HepG2 (cell line): Measurements from ENCODE around the gene TBCCD1. TPM values are rescaled to one million over a fixed set of nuclear protein-coding genes. Genes with fewer than 3 reads are reported as not detected.

Experiments
- AGO2 ChIP-seq: fragments of 200-400 bp; formaldehyde crosslinking; optimal IDR thresholded peaks from 2 replicates; pipeline ENCODE3; 2017; ENCODE audit warnings: mild to moderate bottlenecking, low read depth, low read length, moderate library complexity
- CCDC6 ChIP-seq: sonication (generic); formaldehyde crosslinking; IDR thresholded peaks from 2 replicates; pipeline ENCODE4 v1.8.1; 2022; ENCODE audit warnings: mild to moderate bottlenecking, missing genetic modification reagents, moderate library complexity
- DRAP1 ChIP-seq: IDR thresholded peaks from 2 replicates; pipeline ENCODE4 v1.6.1; 2016; ENCODE audit warnings: missing genetic modification reagents, missing compliant biosample characterization
- EED ChIP-seq: sonication (generic); formaldehyde crosslinking; IDR thresholded peaks from 2 replicates; pipeline ENCODE4 v1.5.0; 2020; ENCODE audit warnings: mild to moderate bottlenecking, missing genetic modification reagents
- HNF1A ChIP-seq, 2 experiments: sonication (generic) in 1 of 2; formaldehyde crosslinking in 1 of 2; IDR thresholded peaks; 2 replicates each; pipeline versions ENCODE4 v1.4.0 to v1.6.1; 2016 to 2020; ENCODE audit warnings: borderline replicate concordance in 1 of 2, low read depth in 1 of 2, mild to moderate bottlenecking in 1 of 2, missing genetic modification reagents in 1 of 2
- IRF1 ChIP-seq: sonication (generic); formaldehyde crosslinking; IDR thresholded peaks from 2 replicates; pipeline ENCODE4 v1.4.0; 2020; ENCODE audit warnings: low read depth, mild to moderate bottlenecking, missing genetic modification reagents
- KLF15 ChIP-seq: sonication (generic); formaldehyde crosslinking; IDR thresholded peaks from 2 replicates; pipeline ENCODE4 v1.8.1; 2023; ENCODE audit warnings: borderline replicate concordance, mild to moderate bottlenecking, inconsistent platforms, missing genetic modification reagents, mixed read lengths
- KMT2A ChIP-seq: sonication (generic); formaldehyde crosslinking; IDR thresholded peaks from 2 replicates; pipeline ENCODE4 v1.4.0; 2020; ENCODE audit warnings: missing genetic modification reagents
- MEIS1 ChIP-seq: sonication (generic); formaldehyde crosslinking; IDR thresholded peaks from 2 replicates; pipeline ENCODE4 v1.9.0; 2021; ENCODE audit warnings: mild to moderate bottlenecking, missing genetic modification reagents, moderate library complexity, borderline replicate concordance
- PHF8 ChIP-seq: sonication (generic); formaldehyde crosslinking; IDR thresholded peaks from 2 replicates; pipeline ENCODE4 v1.5.0; 2020; ENCODE audit warnings: missing genetic modification reagents
- PLSCR1 ChIP-seq: sonication (generic); formaldehyde crosslinking; IDR thresholded peaks from 2 replicates; pipeline ENCODE4 v1.5.0; 2020; ENCODE audit warnings: missing genetic modification reagents, mild to moderate bottlenecking, borderline replicate concordance
- RELA ChIP-seq: sonication (generic); formaldehyde crosslinking; IDR thresholded peaks from 2 replicates; pipeline ENCODE4 v1.4.0; 2020; ENCODE audit warnings: missing genetic modification reagents
- SIN3B ChIP-seq: fragments of 150-350 bp; IDR thresholded peaks from 2 replicates; pipeline ENCODE4 v1.6.1; 2014; ENCODE audit warnings: low read length
- SRY ChIP-seq: sonication (generic); formaldehyde crosslinking; IDR thresholded peaks from 2 replicates; pipeline ENCODE4 v1.8.0; 2022; ENCODE audit warnings: mild to moderate bottlenecking, missing genetic modification reagents
- TBX2 ChIP-seq: sonication (generic); formaldehyde crosslinking; IDR thresholded peaks from 2 replicates; pipeline ENCODE4 v1.5.0; 2020; ENCODE audit warnings: missing genetic modification reagents, mild to moderate bottlenecking, borderline replicate concordance
- TCF12 ChIP-seq, 2 experiments: fragments of 450-650 bp in 1 of 2; sonication (generic) in 1 of 2; formaldehyde crosslinking in 1 of 2; IDR thresholded peaks; 2 replicates each; pipeline versions ENCODE4 v1.6.1 to v1.8.0; 2017 to 2022; ENCODE audit warnings: antibody characterized with exemption in 1 of 2, mild to moderate bottlenecking in 1 of 2, missing genetic modification reagents in 1 of 2, moderate library complexity in 1 of 2
- ZNF235 ChIP-seq: sonication (generic); formaldehyde crosslinking; IDR thresholded peaks from 2 replicates; pipeline ENCODE4 v1.8.1; 2023; ENCODE audit warnings: mild to moderate bottlenecking, missing genetic modification reagents, borderline replicate concordance
- ZNF546 ChIP-seq: sonication (generic); formaldehyde crosslinking; conservative IDR thresholded peaks from 2 replicates; pipeline ENCODE4 v1.8.1; 2023; ENCODE audit warnings: mild to moderate bottlenecking, missing genetic modification reagents
- ZNF558 ChIP-seq: sonication (generic); formaldehyde crosslinking; IDR thresholded peaks from 2 replicates; pipeline ENCODE4 v1.9.0; 2022; ENCODE audit warnings: mild to moderate bottlenecking, missing genetic modification reagents, borderline replicate concordance
- ZNF839 ChIP-seq: sonication (generic); formaldehyde crosslinking; IDR thresholded peaks from 2 replicates; pipeline ENCODE4 v1.4.0; 2020; ENCODE audit warnings: missing genetic modification reagents, mild to moderate bottlenecking, borderline replicate concordance
- polyA plus RNA-seq, 8 experiments: library from polyadenylated mRNA; depleted of rRNA in 3 of 8; stranded (reverse) in 7 of 8; unstranded in 1 of 8; fragments of >200 nt; fragmentation: Illumina TruSeq in 4 of 8; extraction: Trizol in 4 of 8; gene quantifications; 2 replicates each; pipeline versions ENCODE4 v1.2.1 to v1.2.3, GENCODE V29; 2011 to 2016; ENCODE audit warnings: low read depth in 4 of 8, missing spikeins in 1 of 8, mixed read lengths in 1 of 8; ENCODE audit not compliant: insufficient read depth in 1 of 8
- total RNA-seq, 5 experiments: library from RNA; depleted of rRNA; stranded (reverse); fragments of >200 nt; fragmentation: Illumina TruSeq; extraction: Trizol; gene quantifications; 2 replicates each; pipeline ENCODE4 v1.2.3, GENCODE V29; 2016; ENCODE audit warnings: low read depth in 1 of 5

TBCCD1 gene
- total and polyA plus RNA-seq, 2 of the 13 experiments (the other 11 are each of a cell fraction or from before 2014, with no cell fraction given), result 13.6 to 16.2 TPM

DNA sequence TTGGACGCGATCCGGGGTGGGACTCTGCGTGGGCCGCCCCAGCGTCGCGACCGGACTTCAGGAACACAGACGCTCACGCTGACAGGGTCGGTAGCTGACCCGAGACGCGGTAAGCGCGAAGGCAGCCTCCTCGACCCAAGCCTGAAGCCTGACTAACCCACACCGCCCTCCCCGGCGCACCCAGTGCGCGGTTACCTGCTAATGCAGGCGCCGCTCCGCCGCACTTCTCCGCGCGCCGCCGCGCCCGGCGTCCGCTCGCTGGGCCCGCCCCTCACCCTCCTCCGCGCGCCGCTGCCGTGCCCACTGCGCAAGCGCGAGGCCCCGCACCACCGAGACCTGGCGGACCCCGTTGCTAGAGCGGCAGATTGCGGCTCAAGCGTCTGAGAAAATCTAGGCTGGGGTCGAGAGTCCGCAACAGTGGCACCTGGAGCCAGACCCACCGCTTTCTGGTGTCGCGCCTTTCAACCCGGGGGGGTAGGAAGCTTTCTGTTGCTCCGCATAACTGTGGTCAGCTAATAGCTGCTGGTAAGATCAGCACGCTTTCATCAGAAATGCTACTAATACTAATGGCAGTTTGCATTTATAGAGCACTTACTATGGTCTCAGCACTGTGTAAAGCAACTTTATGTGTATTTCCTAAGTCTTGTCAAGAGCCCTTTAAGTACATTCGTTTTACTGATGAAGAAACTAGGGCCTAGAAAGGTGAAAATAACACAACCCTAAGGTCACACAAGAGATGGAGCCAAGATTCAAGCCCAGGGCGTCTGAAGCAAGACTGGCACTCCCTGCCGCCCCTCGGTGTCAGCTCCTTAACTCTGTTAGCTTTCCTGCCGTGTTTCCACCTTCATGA is at the start of gene TBCCD1 (continued):
- TF ChIP-seq ZNF546 (CRISPR knock-in tag) (0 out of 2 replicates have a peak, but pooled peaks have one; percentile 46), MEIS1 (CRISPR knock-in tag) (peak; percentile 84; the same call in 1 of the 2 replicates), PHF8 (CRISPR knock-in tag) (peak; percentile 86), RELA (CRISPR knock-in tag) (no peak; the same call in 1 of the 2 replicates), ZNF558 (CRISPR knock-in tag) (peak; percentile 45; the same call in 1 of the 2 replicates), EED (CRISPR knock-in tag) (peak; percentile 96), CCDC6 (CRISPR knock-in tag) (peak; percentile 91), SIN3B (peak; percentile 60; the same call in 1 of the 2 replicates), KMT2A (CRISPR knock-in tag) (peak; percentile 83), PLSCR1 (CRISPR knock-in tag) (no peak), DRAP1 (peak; percentile 78), ZNF839 (peak; percentile 49; the same call in 1 of the 2 replicates), AGO2 (peak; percentile 85), ZNF235 (peak; percentile 79; the same call in 1 of the 2 replicates), KLF15 (CRISPR knock-in tag) (no peak), TCF12 (IDR thresholded peaks at IDR 0.05) (no peak), TCF12 (CRISPR knock-in tag; IDR thresholded peaks at IDR 0.05) (no peak), IRF1 (CRISPR knock-in tag) (no peak), HNF1A (IDR thresholded peaks at IDR 0.05; ENCODE audit: low read depth) (no peak), HNF1A (CRISPR knock-in tag; IDR thresholded peaks at IDR 0.05; ENCODE audit: borderline replicate concordance) (peak; percentile 74), SRY (CRISPR knock-in tag) (0 out of 2 replicates have a peak, but pooled peaks have one; percentile 42), TBX2 (CRISPR knock-in tag) (peak; percentile 63; the same call in 1 of the 2 replicates)
